DOHH2 (cell line): Measurements from ENCODE around the gene MGAT4B.

Source experiments
- CTCF ChIP-seq: fragments of 200-600 bp; sonication (generic); IDR thresholded peaks from one replicate; pipeline ENCODE4 v1.5.1; 2014; ENCODE audit warnings: antibody characterized with exemption, mild to moderate bottlenecking, low read depth, low read length; ENCODE audit not compliant: poor library complexity, severe bottlenecking
- EZH2phosphoT487 ChIP-seq: fragments of 200-600 bp; sonication (generic); IDR thresholded peaks from 2 replicates; pipeline ENCODE4 v1.6.1; 2017; ENCODE audit warnings: borderline replicate concordance, mild to moderate bottlenecking, antibody characterized with exemption, low read length, moderate library complexity, mixed read lengths

- TF ChIP-seq CTCF (no peak), EZH2phosphoT487 (no peak)
Measured at GRCh38 chr5:179815491-179816249, 9.0 kb upstream of the MGAT4B start.
